H1 (cell line): ENCODE data around the gene FBXO44. TPM values are rescaled to one million over a fixed set of nuclear protein-coding genes. Genes with fewer than 3 reads are reported as not detected.

Experiments used
- CTCF ChIA-PET: fragments of 300-600 bp; sonication (Branson Sonifier 250); formaldehyde crosslinking; loops from one replicate; lab custom pipeline; 2021; ENCODE audit not compliant: partially characterized antibody; lab: Charles Lee
- POLR2A ChIA-PET: fragments of 300-600 bp; sonication (Branson Sonifier 250); formaldehyde crosslinking; loops from one replicate; lab custom pipeline; 2021; ENCODE audit warnings: inconsistent platforms; ENCODE audit not compliant: partially characterized antibody; lab: Charles Lee
- DNase-seq, 2 experiments: peaks; one replicate each; pipeline versions ENCODE4 v3.0.0 to v3.0.0-alpha.2; 2010 to 2022; ENCODE audit warnings: low spot score in 2 of 2, low read depth in 1 of 2, mixed read lengths in 1 of 2
- FAIRE-seq: peaks from 2 replicates; lab custom pipeline; 2011; peaks lifted over from hg19 to GRCh38; lab: Jason Lieb, UNC
- H2AFZ ChIP-seq: 2 replicates; pipeline ENCODE4 v1.8.1; 2012; ENCODE audit warnings: low read length, inconsistent platforms
- H2AK5ac ChIP-seq: 2 replicates; pipeline ENCODE4 v1.6.1; 2013; ENCODE audit warnings: low read depth, low read length
- H2BK120ac ChIP-seq: replicated peaks from 2 replicates; pipeline ENCODE3; 2013; ENCODE audit warnings: low read depth, low read length, inconsistent platforms
- H2BK12ac ChIP-seq: 2 replicates; pipeline ENCODE4 v1.6.1; 2013; ENCODE audit warnings: low read depth, low read length
- H2BK15ac ChIP-seq: 2 replicates; pipeline ENCODE4 v1.6.1; 2013; ENCODE audit warnings: low read length
- H2BK20ac ChIP-seq: 2 replicates; pipeline ENCODE4 v1.6.1; 2013; ENCODE audit warnings: low read length
- H2BK5ac ChIP-seq: 2 replicates; pipeline ENCODE4 v1.6.1; 2013; ENCODE audit warnings: low read depth, low read length
- H3K14ac ChIP-seq: 2 replicates; pipeline ENCODE4 v1.6.1; 2013; ENCODE audit warnings: inconsistent platforms; ENCODE audit not compliant: insufficient read length
- H3K18ac ChIP-seq: 2 replicates; pipeline ENCODE4 v1.6.1; 2013; ENCODE audit warnings: low read length; ENCODE audit errors: extremely low read depth
- H3K23ac ChIP-seq: 2 replicates; pipeline ENCODE4 v1.6.1; 2013; ENCODE audit warnings: inconsistent platforms; ENCODE audit not compliant: insufficient read length
- H3K23me2 ChIP-seq: 2 replicates; pipeline ENCODE4 v1.6.1; 2013; ENCODE audit warnings: low read depth, low read length
- H3K27ac ChIP-seq: 2 replicates; pipeline ENCODE4 v1.6.1; 2011; ENCODE audit warnings: low read depth, low read length, inconsistent platforms
- H3K27me3 ChIP-seq, 4 experiments: replicated peaks in 1 of 4; 1 replicate in 1 of 4; 2 replicates in 3 of 4; pipeline versions ENCODE4 v1.6.1 to v1.8.1; 2011 to 2013; ENCODE audit warnings: low read length in 3 of 4, mild to moderate bottlenecking in 3 of 4, inconsistent platforms in 2 of 4, mixed read lengths in 2 of 4, moderate library complexity in 1 of 4; ENCODE audit not compliant: control insufficient read depth in 3 of 4, insufficient read depth in 3 of 4; ENCODE audit errors: extremely low read depth in 1 of 4
- H3K36me3 ChIP-seq, 4 experiments: 2 replicates each; pipeline versions ENCODE4 v1.6.1 to v1.8.1; 2011 to 2013; ENCODE audit warnings: mild to moderate bottlenecking in 4 of 4, low read length in 3 of 4, moderate library complexity in 2 of 4, control low read depth in 1 of 4, inconsistent platforms in 1 of 4; ENCODE audit not compliant: insufficient read depth in 4 of 4, control insufficient read depth in 2 of 4
- H3K4ac ChIP-seq: replicated peaks from 2 replicates; pipeline ENCODE3; 2013; ENCODE audit warnings: low read length, low read depth, mixed read lengths, inconsistent platforms; ENCODE audit not compliant: insufficient read length
- H3K4me1 ChIP-seq, 4 experiments: replicated peaks in 1 of 4; 1 replicate in 1 of 4; 2 replicates in 3 of 4; pipeline versions ENCODE4 v1.6.1 to v1.8.1; 2011 to 2013; ENCODE audit warnings: low read length in 3 of 4, inconsistent platforms in 2 of 4, mixed read lengths in 1 of 4; ENCODE audit not compliant: insufficient read depth in 4 of 4, control insufficient read depth in 3 of 4
- H3K4me2 ChIP-seq, 2 experiments: 2 replicates each; pipeline versions ENCODE4 v1.6.1 to v1.8.1; 2011 to 2013; ENCODE audit warnings: low read depth in 2 of 2, low read length in 2 of 2, control low read depth in 1 of 2, inconsistent platforms in 1 of 2, mild to moderate bottlenecking in 1 of 2; ENCODE audit not compliant: insufficient read depth in 1 of 2
- H3K4me3 ChIP-seq, 4 experiments: fragments of 200-600, 300-600 bp in 1 of 4; sonication (generic), shearing (Covaris generic), sonication (Bioruptor Twin) in 1 of 4; 2 replicates each; pipeline versions ENCODE4 v1.5.1 to v1.8.1; 2011 to 2016; ENCODE audit warnings: low read length in 4 of 4, low read depth in 3 of 4, control low read depth in 2 of 4, inconsistent platforms in 2 of 4, mild to moderate bottlenecking in 2 of 4, mixed read lengths in 1 of 4, moderate library complexity in 1 of 4; ENCODE audit not compliant: insufficient read depth in 2 of 4; ENCODE audit errors: extremely low read depth in 1 of 4
- H3K56ac ChIP-seq: replicated peaks from 2 replicates; pipeline ENCODE3; 2013; ENCODE audit warnings: low read depth, mild to moderate bottlenecking, mixed read lengths, low read length, inconsistent platforms; ENCODE audit not compliant: insufficient read length
- H3K79me1 ChIP-seq: 2 replicates; pipeline ENCODE4 v1.6.1; 2013; ENCODE audit warnings: low read depth, low read length, control low read depth
- H3K79me2 ChIP-seq, 2 experiments: 2 replicates each; pipeline versions ENCODE4 v1.6.1 to v1.8.1; 2012 to 2013; ENCODE audit warnings: low read length in 2 of 2, mild to moderate bottlenecking in 2 of 2, inconsistent platforms in 1 of 2; ENCODE audit not compliant: insufficient read depth in 2 of 2, control insufficient read depth in 1 of 2
- H3K9ac ChIP-seq, 4 experiments: replicated peaks in 1 of 4; 1 replicate in 1 of 4; 2 replicates in 3 of 4; pipeline versions ENCODE4 v1.6.1 to v1.8.1; 2011 to 2013; ENCODE audit warnings: low read depth in 3 of 4, low read length in 3 of 4, control low read depth in 2 of 4, mild to moderate bottlenecking in 2 of 4, moderate library complexity in 2 of 4, inconsistent platforms in 1 of 4; ENCODE audit errors: extremely low read depth in 1 of 4
- H3K9me3 ChIP-seq, 2 experiments: 2 replicates each; pipeline versions ENCODE4 v1.6.1 to v1.8.1; 2012 to 2013; ENCODE audit warnings: mild to moderate bottlenecking in 2 of 2, moderate library complexity in 2 of 2, control low read depth in 1 of 2, inconsistent platforms in 1 of 2, low read depth in 1 of 2, low read length in 1 of 2, mixed read lengths in 1 of 2; ENCODE audit not compliant: insufficient read depth in 2 of 2
- H4K20me1 ChIP-seq, 2 experiments: replicated peaks in 1 of 2; 2 replicates each; pipeline versions ENCODE3 to v1.8.1; 2011 to 2013; ENCODE audit warnings: inconsistent platforms in 2 of 2, low read length in 2 of 2, mild to moderate bottlenecking in 1 of 2; ENCODE audit not compliant: insufficient read depth in 2 of 2, control insufficient read depth in 1 of 2
- H4K5ac ChIP-seq: 2 replicates; pipeline ENCODE4 v1.6.1; 2013; ENCODE audit warnings: low read length, low read depth, mixed read lengths, inconsistent platforms; ENCODE audit not compliant: insufficient read length
- H4K8ac ChIP-seq: 2 replicates; pipeline ENCODE4 v1.8.0; 2013; ENCODE audit warnings: mild to moderate bottlenecking, moderate library complexity, low read length, inconsistent platforms; ENCODE audit not compliant: insufficient read depth; ENCODE audit errors: extremely low read depth
- H4K91ac ChIP-seq: replicated peaks from 2 replicates; pipeline ENCODE3; 2013; ENCODE audit warnings: low read length, mixed read lengths, inconsistent platforms; ENCODE audit not compliant: insufficient read length
- NANOG ChIP-seq: IDR thresholded peaks from 2 replicates; pipeline ENCODE4 v1.6.1; 2011; ENCODE audit warnings: low read length, low read depth, mild to moderate bottlenecking, inconsistent platforms; ENCODE audit not compliant: insufficient read depth, poor library complexity, severe bottlenecking
- WGBS, 2 experiments: shearing (Covaris generic) in 1 of 2; methylation state at CpG; one replicate each; pipeline versions ENCODE4 v1.1.6 to v1.1.7; 2013 to 2015; ENCODE audit warnings: low lambda C conversion rate in 2 of 2, mixed read lengths in 2 of 2, inconsistent platforms in 1 of 2, low coverage in 1 of 2, missing lambda C conversion rate in 1 of 2; ENCODE audit not compliant: insufficient replicate concordance in 2 of 2, insufficient coverage in 1 of 2, insufficient read length in 1 of 2; ENCODE audit errors: extremely low coverage in 1 of 2, missing lambda C conversion rate in 1 of 2; 5-methylcytosine and 5-hydroxymethylcytosine counted together
- polyA plus RNA-seq, 7 experiments: library from polyadenylated mRNA; depleted of rRNA in 3 of 7; stranded (reverse) in 5 of 7; unstranded in 2 of 7; fragments of >200 nt in 5 of 7; fragments of 200-250 nt in 2 of 7; gene quantifications; 1 replicate in 5 of 7; 2 replicates in 1 of 7; 4 replicates in 1 of 7; pipeline versions ENCODE4 v1.2.1 to v1.2.3, GENCODE V29; 2011 to 2013; ENCODE audit warnings: missing spikeins in 2 of 7, mixed read lengths in 2 of 7
- total RNA-seq: library from RNA; stranded (reverse); fragmentation: NEBNext Ultra II Directional; extraction: Animal tissue kit (Norgen Biotek cat#: 25700); gene quantifications from 2 replicates; pipeline ENCODE4 v1.2.1, GENCODE V29; 2021

Gene FBXO44
- total and polyA plus RNA-seq, 2 of the 8 experiments (the other 6 are each of a cell fraction or from before 2014, with no cell fraction given) = 27.0 to 27.2 TPM

DNA sequence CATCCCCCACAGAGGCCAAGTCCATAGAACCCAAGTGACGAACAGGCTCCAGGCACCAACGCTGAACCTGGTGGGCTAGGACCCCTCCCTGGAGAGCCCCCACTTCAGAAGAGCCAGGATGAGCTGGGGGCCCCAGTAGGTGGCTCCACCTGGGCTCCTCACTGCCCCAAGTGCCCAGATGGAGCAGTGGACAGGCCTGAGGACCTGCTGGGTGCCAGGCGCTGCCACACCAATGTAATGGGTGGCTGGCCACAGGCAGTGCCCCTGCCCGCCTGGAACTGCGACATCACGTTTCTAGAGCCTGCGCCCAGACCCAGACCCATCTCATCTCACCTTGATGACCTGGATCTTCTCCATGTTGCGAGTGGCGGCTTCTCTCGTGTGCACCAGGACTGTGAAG lies 20.6 kb downstream of the FBXO44 start:
- Histone ChIP-seq H2AK5ac (no peak overlapping the region), H3K14ac (no peak overlapping the region), H3K4ac (no peak overlapping the region), H3K9me3 (no peaks in the 10 kb centered on the region), H3K23ac (no peak overlapping the region), H4K20me1 (peaks cover 23 to 43% of the 10 kb centered on the region in 2 experiments), H3K27ac (no peak overlapping the region), H2BK5ac (no peak overlapping the region), H3K79me1 (peaks cover 12% of the 10 kb centered on the region; the same call in 1 of the 2 replicates), H3K4me2 (no peak overlapping the region), H2AFZ (no peak overlapping the region), H4K5ac (no peak overlapping the region), H3K18ac (no peak overlapping the region), H2BK120ac (no peak overlapping the region), H2BK15ac (no peak overlapping the region), H3K27me3 (no peaks in the 10 kb centered on the region), H3K56ac (no peak overlapping the region), H3K36me3 (peaks cover 43 to 88% (median 60%) of the 10 kb centered on the region in 4 experiments), H3K79me2 (peaks cover 0 to 21% of the 10 kb centered on the region in 2 experiments; a peak in 2 of 4 replicates), H2BK12ac (no peak overlapping the region), H3K9ac (no peak overlapping the region), H3K23me2 (peaks cover 2% of the 10 kb centered on the region; the same call in 1 of the 2 replicates), H3K4me3 (no peak overlapping the region), H4K8ac (no peak overlapping the region), H3K4me1 (no peaks in the 10 kb centered on the region; a peak in 2 of 7 replicates), H2BK20ac (no peak overlapping the region), H4K91ac (no peak overlapping the region)
- CTCF ChIA-PET = interaction anchor here (0.9 to 21.6 kb wide), 12 partner anchors 11 to 109 kb away, joined by 3 to 266 read pairs (median 6); partner anchors contain the start of genes DRAXIN and FBXO6
- 96% methylated on average over 10 of the region's 10 CpGs; no CpG with 5 or more reads in 1 of the 2 experiments for WGBS, 2 experiments
- POLR2A ChIA-PET = interaction anchor here (1.2 to 32.0 kb wide), 8 partner anchors 2 to 77 kb away, joined by 3 to 1025 read pairs (median 6); partner anchors contain the start of genes DRAXIN, FBXO6 and MAD2L2
- no peak for DNase-seq
- no peak for FAIRE-seq
- no peak for TF ChIP-seq NANOG
